ENCODE measurements around the gene FAM13A.
"Not testable (repeated sequence)": the region's sequence is repeated elsewhere in the genome, so short reads cannot be mapped to it uniquely, and the experiment has no call there.

FAM13A gene

GRCh38 chr4:88958080-88958479, 98.9 kb downstream of the FAM13A start:
- no peak for DNase-seq (ENCODE audit: low read depth)

GRCh38 chr4:88957570-88957969, 99.4 kb downstream of the FAM13A start:
- DNase-seq (ENCODE audit: low read depth), result no peak

DNA sequence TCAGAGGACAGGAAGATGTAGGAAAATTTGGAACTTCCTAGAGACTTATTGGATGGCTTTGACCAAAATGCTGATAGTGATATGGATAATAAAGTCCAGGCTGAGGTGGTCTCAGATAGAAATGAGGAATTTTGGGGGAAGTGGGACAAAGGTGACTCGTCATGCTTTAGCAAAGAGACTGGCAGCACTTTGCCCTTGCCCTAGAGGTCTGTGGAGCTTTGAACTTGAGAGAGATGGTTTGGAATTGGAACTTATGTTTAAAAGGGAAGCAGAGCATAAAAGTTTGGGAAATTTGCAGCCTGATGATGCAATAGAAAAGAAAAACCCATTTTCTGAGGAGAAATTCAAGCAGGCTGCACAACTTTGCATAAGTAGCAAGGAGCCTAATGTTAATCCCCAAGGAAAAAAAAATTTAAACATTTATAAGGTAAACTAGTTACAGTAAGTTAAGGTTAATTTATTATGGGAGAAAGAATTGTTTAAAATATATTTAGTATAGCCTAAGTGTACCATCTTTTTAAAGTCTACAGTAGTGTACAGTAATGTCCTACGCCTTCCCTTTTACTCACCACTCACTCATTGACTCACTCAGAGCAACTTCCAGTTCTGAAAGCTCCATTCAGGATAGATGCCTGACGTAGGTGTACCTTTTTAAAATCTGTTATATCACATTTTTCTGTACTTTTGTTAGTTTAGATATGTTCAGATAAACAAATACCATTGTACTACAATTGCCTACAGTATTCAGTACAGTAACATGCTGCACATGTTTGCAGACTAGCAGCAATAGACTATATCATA, 101.2 kb downstream of the FAM13A start:
- no peak for DNase-seq (ENCODE audit: low read depth)

GRCh38 chr4:88953400-88953799, 103.6 kb downstream of the FAM13A start:
- DNase-seq (ENCODE audit: low read depth), result no peak

GRCh38 chr4:88952081-88952480, 104.9 kb downstream of the FAM13A start:
- no peak for DNase-seq (ENCODE audit: low read depth)

- no peak for DNase-seq (ENCODE audit: low read depth)
Measured at GRCh38 chr4:88949605-88950004, 107.4 kb downstream of the FAM13A start.

- DNase-seq (ENCODE audit: low read depth), result no peak
Measured at GRCh38 chr4:88940506-88940905, 116.5 kb downstream of the FAM13A start.

- DNase-seq (ENCODE audit: low read depth), result no peak
Measured at GRCh38 chr4:88939697-88940096, 117.3 kb downstream of the FAM13A start.

DNA sequence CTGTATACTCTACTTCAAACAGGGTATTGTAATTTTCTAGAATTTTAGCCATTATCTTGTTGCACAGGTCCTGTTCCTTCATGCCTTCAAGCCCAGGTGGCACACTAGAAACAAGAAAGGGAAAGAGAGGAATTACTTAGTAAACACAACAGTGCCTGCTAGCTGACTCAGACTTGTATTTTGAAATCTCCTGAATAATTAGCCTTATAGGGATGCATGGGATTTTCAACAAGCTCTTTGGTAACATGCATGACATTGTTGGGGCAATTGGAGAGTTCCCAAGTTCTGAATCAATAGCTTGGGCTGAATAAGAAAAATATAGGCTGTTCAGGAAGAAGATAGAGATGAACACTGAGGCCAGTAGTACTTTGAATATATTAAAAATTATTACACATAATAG, 118.8 kb downstream of the FAM13A start:
- no peak for DNase-seq (ENCODE audit: low read depth)

DNA sequence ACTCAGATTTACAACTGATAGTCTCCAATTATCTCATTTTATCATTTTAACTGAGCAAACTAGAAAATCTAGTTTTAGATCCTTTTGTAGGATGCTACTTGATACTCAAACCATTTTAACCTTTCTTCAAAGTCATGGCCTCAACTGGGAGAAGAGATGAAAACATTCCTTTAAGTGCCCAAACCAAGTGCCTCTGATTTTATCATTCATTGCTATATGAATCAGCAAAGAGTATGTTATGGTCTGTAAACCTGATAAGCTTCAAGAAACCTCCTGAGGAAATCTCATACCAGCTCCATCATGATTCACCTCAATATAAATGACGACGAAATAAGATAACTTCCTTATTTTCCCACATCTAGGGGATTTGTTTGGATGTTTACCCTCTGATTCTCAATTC, 119.9 kb downstream of the FAM13A start:
- DNase-seq (ENCODE audit: low read depth), result no peak

- DNase-seq (ENCODE audit: low read depth), result no peak
Measured at GRCh38 chr4:88933414-88934160, 123.4 kb downstream of the FAM13A start.

GRCh38 chr4:88928852-88929251, 128.1 kb downstream of the FAM13A start:
- no peak for DNase-seq (ENCODE audit: low read depth)

GRCh38 chr4:88927420-88927819, 129.6 kb downstream of the FAM13A start:
- no peak for DNase-seq (ENCODE audit: low read depth)

GRCh38 chr4:88919056-88919455, 137.9 kb downstream of the FAM13A start:
- no peak for DNase-seq (ENCODE audit: low read depth)

GRCh38 chr4:88913181-88913580, 143.8 kb downstream of the FAM13A start:
- not testable (repeated sequence) for DNase-seq (ENCODE audit: low read depth)

- no peak for DNase-seq (ENCODE audit: low read depth)
Measured at GRCh38 chr4:88911246-88912212, 145.5 kb downstream of the FAM13A start.

DNA sequence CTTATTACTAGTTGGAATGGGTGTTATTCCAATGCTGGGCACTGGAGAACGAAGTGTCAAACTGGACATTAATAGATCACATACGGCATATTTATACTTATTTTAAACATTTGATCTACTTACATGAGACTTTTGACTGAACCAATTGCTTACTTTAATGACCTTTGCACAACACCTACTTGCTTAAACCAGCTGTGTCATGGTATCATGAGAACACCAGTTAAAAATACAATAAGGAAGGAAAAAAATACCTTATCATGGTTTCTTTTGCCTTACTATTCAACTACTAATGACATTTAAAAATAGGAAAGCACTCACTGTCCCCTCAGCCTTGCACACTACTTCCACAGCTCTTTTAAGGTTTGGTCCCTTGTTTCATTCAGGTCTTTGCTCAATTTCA, 146.9 kb downstream of the FAM13A start:
- no peak for DNase-seq (ENCODE audit: low read depth)

DNA sequence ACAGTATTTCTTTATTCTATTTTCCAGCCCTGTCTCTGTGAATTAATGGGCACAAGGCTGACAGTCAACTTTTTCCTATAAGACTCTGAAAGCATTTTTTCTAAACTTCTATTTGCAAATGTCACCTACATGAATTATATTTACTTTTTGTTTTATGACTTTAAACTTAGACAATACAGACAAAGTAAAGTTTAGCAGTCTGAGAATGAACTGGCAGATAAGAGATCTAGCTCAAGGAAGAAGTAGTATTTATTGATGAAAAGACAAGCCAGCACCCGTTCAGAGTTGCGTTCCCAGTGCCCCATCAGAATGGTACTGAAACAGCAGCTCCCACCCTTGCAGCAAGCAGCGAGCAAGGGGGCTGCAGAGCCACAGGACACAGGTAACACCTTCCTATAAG, 148.5 kb downstream of the FAM13A start:
- DNase-seq (ENCODE audit: low read depth), result no peak

GRCh38 chr4:88908003-88908402, 149.0 kb downstream of the FAM13A start:
- DNase-seq (ENCODE audit: low read depth), result no peak

GRCh38 chr4:88907478-88907877, 149.5 kb downstream of the FAM13A start:
- DNase-seq (ENCODE audit: low read depth), result no peak

DNA sequence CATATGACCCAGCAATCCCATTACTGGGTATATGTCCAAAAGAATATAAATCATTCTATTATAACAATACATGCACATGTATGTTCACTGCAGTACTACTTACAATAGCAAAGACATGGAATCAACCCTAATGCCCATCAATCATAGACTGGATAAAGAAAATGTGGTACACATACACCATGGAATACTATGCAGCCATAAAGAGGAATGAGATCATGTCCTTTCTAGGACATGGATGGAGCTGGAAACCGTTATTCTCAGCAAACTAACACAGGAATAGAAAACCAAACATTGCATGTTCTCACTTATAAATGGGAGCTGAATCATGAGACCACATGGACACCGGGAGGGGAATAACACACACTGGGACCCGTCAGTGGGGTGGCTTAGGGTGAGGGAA, 152.7 kb downstream of the FAM13A start:
- not testable (repeated sequence) for DNase-seq (ENCODE audit: low read depth)

DNA sequence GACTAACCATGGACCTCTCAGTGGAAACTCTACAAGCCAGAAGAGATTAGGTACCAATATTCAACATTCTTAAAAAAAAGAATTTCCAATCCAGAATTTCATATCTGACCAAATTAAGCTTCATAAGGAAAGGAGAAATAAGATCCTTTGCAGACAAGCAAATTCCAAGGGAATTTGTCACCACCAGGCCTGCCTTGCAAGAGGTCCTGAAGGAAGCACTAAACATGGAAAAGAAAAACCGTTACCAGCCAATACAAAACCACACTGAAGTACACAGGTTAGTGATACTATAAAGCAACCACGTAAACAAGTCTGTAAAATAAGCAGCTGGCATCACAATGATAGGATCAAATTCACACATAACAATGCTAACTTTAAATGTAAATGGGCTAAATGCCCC, 156.6 kb downstream of the FAM13A start:
- no peak for DNase-seq (ENCODE audit: low read depth)
